Left forelimb (tissue), 1 donor: Measurements from ENCODE around the gene FCHO1.
A peak's percentile ranks its signal among the peaks of the same experiment; 100 is the strongest.

ENCODE experiments used
- DNase-seq: peaks from one replicate; pipeline ENCODE4 v3.0.0-alpha.2; 2018; ENCODE audit warnings: low spot score

FCHO1 gene

GRCh38 chr19:17735410-17735809, 15.9 kb upstream of the FCHO1 start:
- DNase-seq, result no peak

DNA sequence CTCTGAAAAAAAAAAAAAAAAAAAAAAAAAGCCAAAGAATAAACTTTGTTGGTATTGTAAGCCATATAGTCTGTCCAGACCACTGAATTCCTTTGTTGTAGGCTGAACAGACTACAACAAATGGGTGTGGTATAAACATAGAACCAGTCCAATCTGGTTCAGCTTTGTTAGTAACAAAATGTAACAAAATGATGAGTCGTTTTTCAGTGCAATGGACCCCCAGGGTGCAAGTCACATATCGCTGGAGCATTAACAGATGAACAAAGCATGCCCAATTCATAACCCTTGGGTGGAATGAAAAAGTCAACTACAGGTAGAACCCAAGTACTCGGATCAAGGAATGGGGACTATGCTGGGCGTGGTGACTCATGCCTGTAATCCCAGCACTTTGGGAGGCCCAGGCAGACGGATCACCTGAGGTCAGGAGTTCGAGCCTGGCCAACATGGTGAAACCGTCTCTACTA, 13.6 kb upstream of the FCHO1 start:
- DNase-seq, result no peak

DNA sequence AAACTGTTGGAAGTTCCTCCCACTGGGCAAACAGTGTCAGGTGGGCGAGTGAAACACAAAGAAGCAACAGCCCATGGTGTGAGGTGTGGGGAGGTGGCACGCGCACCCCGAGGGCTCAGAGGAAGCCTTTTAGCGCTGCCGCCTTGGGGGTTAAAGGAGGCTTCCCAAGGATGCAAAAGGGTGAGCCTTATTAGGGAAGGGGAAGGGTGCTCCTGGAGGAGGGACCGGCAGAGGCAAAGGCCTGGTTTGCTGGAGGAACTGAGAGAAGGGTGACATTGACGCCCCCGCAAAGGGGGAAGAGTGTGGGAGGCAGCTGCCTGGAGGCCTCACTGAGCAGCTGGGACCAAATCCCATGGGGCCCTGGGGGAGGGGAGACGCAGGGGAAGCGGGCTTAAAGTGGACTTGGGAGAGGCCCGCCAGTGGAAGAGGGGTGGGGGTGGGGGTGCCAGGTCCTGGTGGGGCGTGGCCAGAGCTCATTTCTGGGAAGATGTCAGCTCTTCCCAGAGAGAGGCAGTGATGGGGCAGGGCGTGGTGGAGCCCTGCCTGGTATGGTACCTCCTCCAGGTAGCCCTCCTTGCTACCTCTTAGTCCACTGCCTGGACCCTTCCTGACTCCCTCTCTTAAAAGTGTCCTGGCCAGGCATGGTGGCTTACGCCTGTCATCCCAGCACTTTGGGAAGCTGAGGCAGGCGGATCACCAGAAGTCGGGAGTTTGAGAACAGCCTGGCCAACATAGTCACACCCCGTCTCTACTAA, 12.0 kb upstream of the FCHO1 start:
- DNase-seq, result no peak

- DNase-seq, result no peak
These were observed 9.8 kb upstream of the FCHO1 start for GRCh38 chr19:17741456-17741855.

GRCh38 chr19:17743874-17744580, 7.2 kb upstream of the FCHO1 start:
- no peak for DNase-seq

- DNase-seq, result peak; percentile 87
These were observed 3.8 kb upstream of the FCHO1 start for GRCh38 chr19:17747205-17748098.

- DNase-seq, result no peak
These were observed 2.2 kb upstream of the FCHO1 start for GRCh38 chr19:17748884-17749638.

GRCh38 chr19:17749912-17750317, 1.4 kb upstream of the FCHO1 start:
- DNase-seq, result no peak

DNA sequence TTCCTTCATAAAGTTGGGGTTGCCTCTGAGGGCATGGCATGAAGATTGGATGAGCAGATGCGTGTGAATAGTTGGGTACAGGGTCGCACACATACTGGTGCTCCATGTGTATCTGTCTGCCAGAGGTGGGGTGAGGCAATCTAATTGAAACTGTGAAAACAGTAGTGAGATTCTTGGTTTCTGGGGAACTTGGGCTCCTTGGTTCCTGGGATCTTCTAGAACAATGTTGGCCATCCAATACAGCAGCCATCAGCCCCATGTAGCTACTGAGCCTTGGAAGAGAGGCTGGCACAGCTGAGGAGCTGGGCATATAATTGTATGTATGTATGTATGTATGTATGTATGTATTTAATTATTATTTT, 616 bp downstream of the FCHO1 start:
- no peak for DNase-seq

- DNase-seq, result no peak
These were observed 1.8 kb downstream of the FCHO1 start for GRCh38 chr19:17752865-17753639.

DNA sequence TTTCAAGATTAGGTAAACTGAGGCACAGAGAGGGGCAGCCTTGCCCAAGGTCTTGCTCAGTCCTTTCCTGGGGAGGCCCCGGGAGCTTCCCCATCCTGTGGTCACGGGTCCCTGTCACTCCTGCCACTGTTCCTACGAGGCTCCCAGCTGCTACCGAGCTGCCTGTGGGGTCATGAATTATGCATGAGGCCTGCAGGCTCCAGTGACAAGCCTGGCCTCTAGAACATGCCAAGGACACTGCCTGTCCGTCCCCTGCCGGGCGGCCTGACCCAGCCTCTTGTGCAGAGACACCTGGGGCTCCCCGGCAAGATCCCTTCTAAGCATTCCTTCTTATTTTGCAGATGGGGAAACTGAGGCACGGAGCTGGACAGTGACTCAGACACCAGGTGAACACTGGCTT, 2.7 kb downstream of the FCHO1 start:
- no peak for DNase-seq

DNA sequence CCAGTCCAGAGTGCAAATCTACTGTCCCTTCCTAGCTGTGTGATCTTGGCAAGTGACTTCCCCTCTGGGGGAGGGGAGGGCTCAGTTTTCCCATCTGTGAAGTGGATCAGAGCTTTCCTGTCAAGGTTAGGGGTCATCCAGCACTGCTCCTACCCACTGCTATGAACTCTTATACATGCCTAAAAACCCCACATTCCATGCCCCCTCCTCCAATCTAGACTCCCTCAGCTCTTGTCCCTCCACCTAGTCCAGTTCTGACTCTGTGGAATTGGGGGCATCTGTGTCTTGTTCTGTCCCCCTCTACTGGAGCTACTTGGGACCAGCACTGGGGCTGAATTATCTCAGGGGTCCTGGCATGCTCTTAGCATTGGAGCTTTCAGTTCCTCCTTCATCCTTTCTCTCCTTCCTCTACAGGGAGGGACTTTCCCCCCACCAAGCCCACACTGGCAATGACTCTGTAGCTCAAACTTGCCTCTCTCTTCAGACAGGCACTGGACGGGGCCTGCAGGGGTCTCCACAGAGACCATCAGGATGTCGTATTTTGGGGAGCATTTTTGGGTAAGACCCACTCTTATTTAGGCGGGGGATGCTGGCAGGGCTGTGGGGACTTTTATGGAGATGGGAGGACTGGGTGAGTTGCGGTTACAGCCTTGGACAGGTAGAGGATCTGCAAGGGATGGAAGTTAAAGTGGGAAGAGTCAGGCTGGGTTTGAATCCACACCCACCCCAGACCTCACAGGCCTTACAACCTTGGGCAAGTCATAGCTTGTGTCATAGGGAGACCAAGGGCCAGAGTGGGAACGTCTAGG, 3.6 kb downstream of the FCHO1 start:
- no peak for DNase-seq

GRCh38 chr19:17755443-17755890, 4.2 kb downstream of the FCHO1 start:
- no peak for DNase-seq

GRCh38 chr19:17755977-17756670, 4.8 kb downstream of the FCHO1 start:
- DNase-seq, result no peak

- no peak for DNase-seq
These were observed 5.8 kb downstream of the FCHO1 start for GRCh38 chr19:17757125-17757524.

GRCh38 chr19:17758515-17758914, 7.2 kb downstream of the FCHO1 start:
- no peak for DNase-seq

GRCh38 chr19:17761148-17761547, 9.9 kb downstream of the FCHO1 start:
- DNase-seq, result no peak

DNA sequence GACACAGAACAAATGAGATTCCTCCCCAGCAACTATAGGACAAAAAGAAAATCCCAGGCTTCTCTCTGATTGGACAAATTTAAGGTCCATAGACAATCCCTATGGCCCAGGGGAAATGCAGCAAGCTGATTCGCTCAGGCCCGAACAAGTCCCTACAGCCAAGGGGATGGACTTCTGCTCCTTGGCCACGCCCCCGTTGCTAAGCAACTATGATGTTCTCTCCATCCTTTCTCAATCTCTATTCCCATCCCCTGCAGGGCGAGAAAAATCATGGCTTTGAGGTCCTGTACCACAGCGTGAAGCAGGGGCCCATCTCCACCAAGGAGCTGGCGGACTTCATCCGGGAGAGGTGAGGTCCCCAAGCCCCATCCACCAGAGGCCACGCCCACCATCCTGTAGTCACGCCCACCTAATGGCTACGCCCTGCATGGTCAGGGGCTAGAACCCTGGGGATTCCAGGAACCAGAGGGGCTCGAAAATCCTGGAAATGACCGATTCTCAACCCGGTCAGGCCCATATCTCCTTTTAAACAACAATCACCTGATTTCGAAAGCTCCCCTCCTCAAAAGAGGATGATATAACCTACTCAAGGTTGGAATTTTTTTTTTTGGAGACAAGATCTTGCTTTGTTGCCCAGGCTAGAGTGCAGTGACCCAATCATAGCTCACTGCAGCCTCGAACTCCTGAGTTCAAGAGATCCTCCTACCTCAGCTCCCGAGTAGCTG, 11.4 kb downstream of the FCHO1 start:
- DNase-seq, result no peak

- DNase-seq, result no peak
These were observed 13.1 kb downstream of the FCHO1 start for GRCh38 chr19:17764348-17764747.
